ENCODE measurements around the gene ELOVL5. TPM values are rescaled to one million over a fixed set of nuclear protein-coding genes. Genes with fewer than 3 reads are reported as not detected.

ELOVL5 gene
- polyA plus RNA-seq, 1 of the 3 experiments (the other 2 are of a cell fraction): 31.9 TPM

DNA sequence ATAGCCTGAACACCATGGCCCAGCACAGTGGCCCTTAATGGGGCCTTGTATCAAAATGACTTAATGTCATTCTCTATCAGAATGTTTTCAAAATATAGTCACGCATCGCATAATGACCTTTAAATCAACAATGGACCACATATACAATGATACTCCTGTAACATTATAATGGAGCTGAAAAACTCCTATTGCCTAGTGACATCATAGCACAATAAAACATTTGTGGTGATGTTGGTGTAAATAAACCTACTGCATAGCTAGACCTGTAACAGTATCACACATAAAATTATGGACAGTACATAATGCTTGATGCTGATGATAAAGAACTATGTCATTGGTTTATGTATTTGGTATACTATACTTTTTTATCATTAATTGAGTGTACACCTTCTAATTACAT lies 9.3 kb downstream of the ELOVL5 start:
- no peaks in the 10 kb centered on the region for H3K9me3 ChIP-seq
- H3K9ac ChIP-seq: no peak overlapping the region
- H3K4me3 ChIP-seq (ENCODE audit: low read depth in 2 of 2, low read length in 1 of 2): no peak overlapping the region
- H3K36me3 ChIP-seq (replicated peaks in 1 of 2; ENCODE audit: control insufficient read depth in 1 of 2, insufficient read depth in 2 of 2, low read length in 1 of 2): peaks cover 0 to 3% of the 10 kb centered on the region in 2 experiments
- H3K27me3 ChIP-seq (ENCODE audit: insufficient read depth): no peaks in the 10 kb centered on the region
- H3F3A ChIP-seq (replicated peaks; ENCODE audit: insufficient read depth): no peaks in the 10 kb centered on the region
- WGBS (ENCODE audit: low lambda C conversion rate): 94% methylated on average over 2 of the region's 2 CpGs
- no peak overlapping the region for H2AFZ ChIP-seq (ENCODE audit: low read depth)
- peaks cover 0 to 15% of the 10 kb centered on the region in 2 experiments; a peak in 3 of 4 replicates for H3K4me1 ChIP-seq (ENCODE audit: control insufficient read depth in 1 of 2, insufficient read depth in 2 of 2, low read depth in 1 of 2, low read length in 1 of 2)
- no peak overlapping the region; a peak in 1 of 4 replicates for H3K27ac ChIP-seq (ENCODE audit: low read depth in 2 of 2, low read length in 1 of 2)
- H3K4me2 ChIP-seq: no peak overlapping the region
- DNase-seq: no peak
- ChIA-PET CTCF (interaction anchor here (0.8 to 1.5 kb wide), 4 partner anchors 11 to 163 kb away, joined by 3 read pairs; no protein-coding TSS in a partner anchor), POLR2A (no interaction called here)
- peaks cover 55% of the 10 kb centered on the region for H4K20me1 ChIP-seq (ENCODE audit: insufficient read depth)
- H3K9me2 ChIP-seq: no peaks in the 10 kb centered on the region
- TF ChIP-seq, protein P1, sequence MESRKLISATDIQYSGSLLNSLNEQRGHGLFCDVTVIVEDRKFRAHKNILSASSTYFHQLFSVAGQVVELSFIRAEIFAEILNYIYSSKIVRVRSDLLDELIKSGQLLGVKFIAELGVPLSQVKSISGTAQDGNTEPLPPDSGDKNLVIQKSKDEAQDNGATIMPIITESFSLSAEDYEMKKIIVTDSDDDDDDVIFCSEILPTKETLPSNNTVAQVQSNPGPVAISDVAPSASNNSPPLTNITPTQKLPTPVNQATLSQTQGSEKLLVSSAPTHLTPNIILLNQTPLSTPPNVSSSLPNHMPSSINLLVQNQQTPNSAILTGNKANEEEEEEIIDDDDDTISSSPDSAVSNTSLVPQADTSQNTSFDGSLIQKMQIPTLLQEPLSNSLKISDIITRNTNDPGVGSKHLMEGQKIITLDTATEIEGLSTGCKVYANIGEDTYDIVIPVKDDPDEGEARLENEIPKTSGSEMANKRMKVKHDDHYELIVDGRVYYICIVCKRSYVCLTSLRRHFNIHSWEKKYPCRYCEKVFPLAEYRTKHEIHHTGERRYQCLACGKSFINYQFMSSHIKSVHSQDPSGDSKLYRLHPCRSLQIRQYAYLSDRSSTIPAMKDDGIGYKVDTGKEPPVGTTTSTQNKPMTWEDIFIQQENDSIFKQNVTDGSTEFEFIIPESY (IDR thresholded peaks at IDR 0.05; ENCODE audit: borderline replicate concordance, low read depth): no peak
- TF ChIP-seq, protein P2, sequence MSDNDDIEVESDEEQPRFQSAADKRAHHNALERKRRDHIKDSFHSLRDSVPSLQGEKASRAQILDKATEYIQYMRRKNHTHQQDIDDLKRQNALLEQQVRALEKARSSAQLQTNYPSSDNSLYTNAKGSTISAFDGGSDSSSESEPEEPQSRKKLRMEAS (IDR thresholded peaks at IDR 0.05; ENCODE audit: low read depth): no peak
- TF ChIP-seq MXI1 (IDR thresholded peaks at IDR 0.05; ENCODE audit: low read depth, low read length): no peak
- peaks cover 100% of the 10 kb centered on the region for H3K79me2 ChIP-seq (ENCODE audit: insufficient read depth)

DNA sequence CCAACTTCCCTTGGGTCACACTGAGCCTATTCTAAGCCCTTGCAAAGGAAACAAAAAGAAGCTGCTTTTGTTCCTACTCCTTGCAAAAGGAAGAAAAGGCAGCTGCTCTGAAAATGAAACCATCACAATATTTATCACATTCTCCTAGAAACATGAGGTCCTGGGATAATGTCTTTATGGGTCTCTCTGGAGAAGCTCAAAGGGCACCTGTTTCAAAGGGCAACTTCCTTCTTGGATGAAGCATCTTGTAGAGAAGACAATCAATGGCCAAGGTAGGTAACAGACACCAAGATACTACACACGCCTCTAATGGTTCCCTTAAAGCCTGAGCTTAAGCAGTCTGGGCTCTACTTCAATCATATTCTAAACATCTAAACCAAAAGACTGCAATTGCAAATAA lies 10.4 kb downstream of the ELOVL5 start:
- Histone ChIP-seq H4K20me1 (ENCODE audit: insufficient read depth) (peaks cover 45% of the 10 kb centered on the region), H3K4me1 (ENCODE audit: control insufficient read depth in 1 of 2, insufficient read depth in 2 of 2, low read depth in 1 of 2, low read length in 1 of 2) (peaks cover 0 to 11% of the 10 kb centered on the region in 2 experiments; a peak in 3 of 4 replicates), H3K79me2 (ENCODE audit: insufficient read depth) (peaks cover 100% of the 10 kb centered on the region), H3K9me3 (no peaks in the 10 kb centered on the region), H3K4me3 (ENCODE audit: low read depth in 2 of 2, low read length in 1 of 2) (no peak overlapping the region), H3K27me3 (ENCODE audit: insufficient read depth) (no peaks in the 10 kb centered on the region), H3K36me3 (replicated peaks in 1 of 2; ENCODE audit: control insufficient read depth in 1 of 2, insufficient read depth in 2 of 2, low read length in 1 of 2) (peaks cover 0 to 3% of the 10 kb centered on the region in 2 experiments), H3K27ac (ENCODE audit: low read depth in 2 of 2, low read length in 1 of 2) (no peak overlapping the region; a peak in 1 of 4 replicates), H3F3A (replicated peaks; ENCODE audit: insufficient read depth) (no peaks in the 10 kb centered on the region), H3K9me2 (no peaks in the 10 kb centered on the region), H2AFZ (ENCODE audit: low read depth) (no peak overlapping the region), H3K9ac (no peak overlapping the region), H3K4me2 (no peak overlapping the region)
- CTCF ChIA-PET: interaction anchor here (1.3 kb wide), 2 partner anchors 9 to 44 kb away, joined by 3 to 4 read pairs; no protein-coding TSS in a partner anchor
- DNase-seq: no peak
- WGBS (ENCODE audit: low lambda C conversion rate): 100% methylated on average over 1 of the region's 1 CpG
- TF ChIP-seq, protein P3, sequence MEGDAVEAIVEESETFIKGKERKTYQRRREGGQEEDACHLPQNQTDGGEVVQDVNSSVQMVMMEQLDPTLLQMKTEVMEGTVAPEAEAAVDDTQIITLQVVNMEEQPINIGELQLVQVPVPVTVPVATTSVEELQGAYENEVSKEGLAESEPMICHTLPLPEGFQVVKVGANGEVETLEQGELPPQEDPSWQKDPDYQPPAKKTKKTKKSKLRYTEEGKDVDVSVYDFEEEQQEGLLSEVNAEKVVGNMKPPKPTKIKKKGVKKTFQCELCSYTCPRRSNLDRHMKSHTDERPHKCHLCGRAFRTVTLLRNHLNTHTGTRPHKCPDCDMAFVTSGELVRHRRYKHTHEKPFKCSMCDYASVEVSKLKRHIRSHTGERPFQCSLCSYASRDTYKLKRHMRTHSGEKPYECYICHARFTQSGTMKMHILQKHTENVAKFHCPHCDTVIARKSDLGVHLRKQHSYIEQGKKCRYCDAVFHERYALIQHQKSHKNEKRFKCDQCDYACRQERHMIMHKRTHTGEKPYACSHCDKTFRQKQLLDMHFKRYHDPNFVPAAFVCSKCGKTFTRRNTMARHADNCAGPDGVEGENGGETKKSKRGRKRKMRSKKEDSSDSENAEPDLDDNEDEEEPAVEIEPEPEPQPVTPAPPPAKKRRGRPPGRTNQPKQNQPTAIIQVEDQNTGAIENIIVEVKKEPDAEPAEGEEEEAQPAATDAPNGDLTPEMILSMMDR (IDR thresholded peaks at IDR 0.05): no peak
- TF ChIP-seq NRF1 (IDR thresholded peaks at IDR 0.05; ENCODE audit: low read depth, low read length) (no peak), NFIC (IDR thresholded peaks at IDR 0.05; ENCODE audit: borderline replicate concordance) (no peak), JUND (IDR thresholded peaks at IDR 0.05) (no peak)
- POLR2A ChIA-PET: no interaction called here

Data from SK-N-SH (cell line).